ENCODE results near the gene CLEC6A.
A peak's percentile ranks its signal among the peaks of the same experiment; 100 is the strongest.
"Not testable (repeated sequence)": the region's sequence is repeated elsewhere in the genome, so short reads cannot be mapped to it uniquely, and the experiment has no call there.

CLEC6A gene

DNA sequence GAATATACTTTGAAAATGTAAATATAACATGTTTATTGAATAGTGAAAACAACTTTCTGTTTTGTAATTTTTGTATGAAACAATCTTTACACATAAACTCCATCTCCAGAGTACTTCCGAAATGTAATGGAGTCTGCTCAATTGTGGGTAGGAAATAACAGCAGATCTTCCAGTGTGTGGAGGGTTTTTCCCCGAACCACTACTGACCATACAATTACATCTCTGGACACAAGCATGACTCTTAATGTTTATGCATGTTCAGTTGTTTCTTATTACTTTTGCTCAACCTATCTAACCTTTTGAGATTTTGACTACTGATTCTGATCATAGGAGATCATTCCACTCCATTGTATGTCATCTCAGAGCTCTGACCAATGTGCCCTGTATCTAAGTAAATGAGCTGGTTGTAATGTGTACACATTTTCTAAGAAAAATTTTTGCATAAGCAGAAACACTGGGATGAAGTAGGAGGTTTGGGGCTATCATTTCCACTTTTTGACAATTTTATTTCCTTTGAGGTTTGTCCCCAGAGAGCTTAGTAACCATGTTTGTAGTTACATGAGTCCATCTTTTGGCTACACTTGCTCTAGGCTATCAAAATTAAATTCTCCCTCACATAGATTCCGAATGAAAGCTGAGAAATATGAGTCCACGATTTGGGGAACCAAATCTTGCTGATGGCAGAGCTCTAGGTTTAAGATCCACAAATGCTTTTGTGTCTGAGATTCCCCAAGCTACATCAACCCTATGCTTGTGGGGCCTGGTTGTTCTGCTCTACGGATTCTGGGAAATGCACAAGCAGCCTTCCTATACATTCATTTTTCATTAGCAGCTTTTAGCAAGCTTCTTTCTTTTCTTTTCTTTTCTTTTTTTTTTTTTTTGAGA is 36.1 kb downstream of the CLEC6A start:
- intact Hi-C loops (cut with DNase I), result no loop called here
- no peak for DNase-seq

GRCh38 chr12:8493084-8493483 is 37.3 kb downstream of the CLEC6A start:
- DNase-seq, result peak in 8 of 42 donors; percentile 2 to 45 (median 17)
- intact Hi-C loops (cut with DNase I), result no loop called here

GRCh38 chr12:8495671-8496070 is 39.9 kb downstream of the CLEC6A start:
- DNase-seq; intact Hi-C loops (cut with DNase I): not testable (repeated sequence)

DNA sequence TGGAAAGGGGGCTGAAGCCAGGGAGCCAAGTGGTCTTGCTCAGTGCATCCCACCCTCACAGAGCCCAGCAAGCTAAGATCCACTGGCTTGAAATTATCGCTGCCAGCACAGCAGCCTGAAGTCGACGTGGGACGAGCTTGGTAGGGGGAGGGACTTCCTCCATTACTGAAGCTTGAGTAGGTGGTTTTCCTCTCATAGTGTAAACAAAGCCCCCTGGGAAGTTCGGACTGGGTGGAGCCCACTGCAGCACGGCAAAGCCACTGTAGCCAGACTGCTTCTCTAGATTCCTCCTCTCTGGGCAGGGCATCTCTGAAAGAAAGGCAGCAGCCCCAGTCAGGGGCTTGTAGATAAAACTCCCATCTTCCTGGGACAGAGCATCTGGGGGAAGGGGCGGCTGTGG is 40.3 kb downstream of the CLEC6A start:
- intact Hi-C loops (cut with DNase I); DNase-seq: not testable (repeated sequence)

GRCh38 chr12:8499616-8500015 is 43.9 kb downstream of the CLEC6A start:
- intact Hi-C loops (cut with DNase I), result no loop called here
- no peak for DNase-seq

DNA sequence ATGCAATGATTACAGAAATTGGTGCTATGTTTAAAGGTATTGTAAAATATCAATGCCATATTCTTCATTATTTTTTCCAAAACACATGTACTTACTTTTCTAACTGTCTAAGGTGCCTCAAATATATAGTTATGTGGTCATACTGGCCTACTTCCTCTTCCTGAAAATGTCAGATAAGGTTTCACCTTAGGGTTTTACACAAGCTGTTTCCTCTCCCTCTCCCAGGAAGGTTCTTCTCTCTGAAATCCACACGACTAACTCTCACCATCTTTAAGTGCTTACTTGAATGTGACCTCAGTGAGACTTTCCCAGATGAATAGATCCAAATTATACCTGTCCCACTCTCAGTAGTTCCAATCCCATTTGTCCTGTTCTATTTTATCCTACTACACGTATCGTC is 46.0 kb downstream of the CLEC6A start:
- intact Hi-C loops (cut with DNase I), result no loop called here
- no peak for DNase-seq

DNA sequence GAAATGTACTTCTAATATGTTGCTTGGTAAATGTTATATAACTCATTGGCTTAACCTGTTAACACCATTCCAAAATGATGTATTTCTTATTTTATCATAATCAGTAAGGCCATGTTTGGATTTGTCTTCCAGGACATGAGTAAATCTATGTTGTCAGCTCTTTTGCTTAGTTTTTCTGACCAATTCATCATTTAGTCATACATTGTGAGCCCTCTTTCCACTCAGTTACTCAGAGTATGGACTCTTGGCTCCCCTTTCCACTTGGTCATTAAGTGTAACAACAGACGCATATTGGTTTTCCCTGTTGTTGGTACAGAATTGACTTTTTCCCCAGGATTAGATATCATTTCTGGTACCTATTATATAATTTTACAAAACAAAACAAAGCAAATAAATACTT is 48.6 kb downstream of the CLEC6A start:
- no peak for DNase-seq
- intact Hi-C loops (cut with DNase I), result no loop called here

DNA sequence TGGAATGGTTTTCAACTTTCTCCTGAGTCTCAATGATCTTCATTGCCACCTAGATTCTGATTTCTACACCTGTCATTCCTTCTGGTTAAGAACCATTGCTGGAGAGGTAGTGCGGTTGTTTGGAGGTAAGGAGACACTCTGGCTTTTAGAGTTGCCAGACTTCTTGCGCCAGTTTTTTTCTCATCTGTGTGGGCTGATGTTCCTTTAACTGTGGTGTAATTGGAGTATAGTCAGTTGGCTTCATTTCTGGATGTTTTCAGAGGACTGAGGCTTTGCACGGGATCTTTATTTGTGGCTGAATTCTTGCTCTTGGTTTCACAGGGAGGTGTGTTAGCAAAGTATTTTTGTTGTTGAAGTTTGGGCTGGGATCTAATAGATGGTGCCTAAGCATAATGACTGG is 51.8 kb downstream of the CLEC6A start:
- no peak for DNase-seq
- intact Hi-C loops (cut with DNase I), result no loop called here

- intact Hi-C loops (cut with DNase I), result no loop called here
- DNase-seq, result no peak
Measured at GRCh38 chr12:8508223-8508622, 52.5 kb downstream of the CLEC6A start.

- DNase-seq, result no peak
- intact Hi-C loops (cut with DNase I), result no loop called here
Measured at GRCh38 chr12:8508910-8509841, 53.4 kb downstream of the CLEC6A start.

DNA sequence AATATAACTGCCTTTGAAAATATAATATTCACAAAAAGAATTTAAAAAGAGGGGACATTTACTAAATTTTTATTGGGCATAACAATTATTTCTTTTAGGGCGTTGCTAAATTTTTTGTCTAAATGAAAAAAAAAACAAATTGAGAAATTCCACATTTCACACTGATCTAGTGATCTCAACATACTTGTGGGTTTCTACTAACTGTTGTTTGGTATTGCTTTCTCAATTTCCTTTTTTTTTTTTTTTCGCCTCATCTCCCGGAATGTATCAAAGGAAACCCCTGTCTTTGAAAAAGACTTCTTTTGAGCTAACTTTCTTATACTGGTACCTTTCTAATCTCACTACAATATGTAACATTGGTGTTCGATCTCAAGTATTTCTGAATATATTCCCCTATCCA is 57.5 kb downstream of the CLEC6A start, which contains the start of gene CLEC4D:
Gene CLEC4D, plus strand, starts transcription at position 248 of the 400 bp plus-strand sequence. CDS start 230 bp downstream, outside the sequence.
- no peak for DNase-seq
- intact Hi-C loops (cut with DNase I), result no loop called here

- no peak for DNase-seq
- intact Hi-C loops (cut with DNase I), result no loop called here
Measured at GRCh38 chr12:8517971-8518370, 62.2 kb downstream of the CLEC6A start.

- intact Hi-C loops (cut with DNase I), result no loop called here
- DNase-seq, result no peak
Measured at GRCh38 chr12:8519171-8519570, 63.4 kb downstream of the CLEC6A start.

GRCh38 chr12:8527250-8528130 is 71.7 kb downstream of the CLEC6A start:
- no peak for DNase-seq
- intact Hi-C loops (cut with DNase I), result no loop called here

Measured in head of caudate nucleus (tissue), 42 donors.